Measurements from ENCODE around the gene NRIP2.
A peak's percentile ranks its signal among the peaks of the same experiment; 100 is the strongest.

The NRIP2 gene

DNA sequence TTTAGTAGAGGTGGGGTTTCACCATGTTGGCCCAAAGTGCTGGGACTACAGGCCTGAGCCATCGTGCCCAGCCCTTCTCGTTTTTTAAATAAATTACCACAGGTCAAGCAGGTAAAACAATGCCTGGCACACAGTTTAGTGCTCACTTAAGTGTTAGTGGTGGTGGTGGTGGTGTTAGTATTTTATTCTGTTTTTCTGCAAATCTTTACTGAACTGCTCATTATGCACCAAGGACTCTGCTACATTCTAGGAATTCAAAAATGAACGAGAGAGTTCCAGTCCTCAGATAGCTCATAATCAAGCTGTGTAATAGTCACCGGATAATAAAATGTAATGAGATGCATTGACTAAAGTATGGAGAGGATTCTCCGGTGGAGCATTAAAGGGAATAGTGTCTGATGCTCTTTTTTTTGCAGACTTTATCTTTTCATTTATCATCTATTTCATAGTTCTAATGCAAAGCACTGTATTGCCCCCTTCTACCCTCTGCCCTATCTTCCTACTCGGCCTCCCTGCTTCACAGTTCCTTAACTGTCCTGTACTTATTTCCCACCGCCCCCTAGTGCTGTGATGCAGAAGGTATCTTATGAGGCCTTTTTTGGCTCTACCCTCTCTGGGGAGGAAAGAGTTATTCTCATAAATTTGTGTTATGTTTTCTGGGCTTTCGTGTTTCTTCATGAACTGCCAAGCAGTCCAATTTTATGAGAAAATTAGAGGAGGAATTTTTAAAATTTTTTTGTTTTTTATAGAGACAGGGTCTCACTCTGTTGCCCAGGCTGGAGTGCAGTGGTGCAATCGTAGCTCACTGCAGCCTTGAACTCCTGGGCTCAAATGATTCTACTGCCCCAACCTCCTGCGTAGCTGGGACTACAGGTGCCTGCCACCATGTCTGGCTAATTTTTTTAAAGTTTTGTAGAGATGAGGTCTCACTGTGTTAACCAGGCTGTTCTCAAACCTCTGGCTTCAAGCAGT, 21.3 kb downstream of the NRIP2 start:
- peaks cover 25% of the 10 kb centered on the region for H3K4me1 Mint-ChIP-seq
- H3K27me3 Mint-ChIP-seq, result no peaks in the 10 kb centered on the region
- DNase-seq (ENCODE audit: low spot score in 2 of 2), result no peak
- H3K9me3 Mint-ChIP-seq, result no peaks in the 10 kb centered on the region
- H3K36me3 Mint-ChIP-seq (ENCODE audit: insufficient read depth), result peaks cover 28% of the 10 kb centered on the region
- peak overlapping the region; percentile 99 for H3K27ac Mint-ChIP-seq (ENCODE audit: low read depth)
- peak overlapping the region; percentile 97 for H3K4me3 Mint-ChIP-seq
- no peak for ATAC-seq (replicated peaks; ENCODE audit: extremely low read depth, poor library complexity, severe bottlenecking)

DNA sequence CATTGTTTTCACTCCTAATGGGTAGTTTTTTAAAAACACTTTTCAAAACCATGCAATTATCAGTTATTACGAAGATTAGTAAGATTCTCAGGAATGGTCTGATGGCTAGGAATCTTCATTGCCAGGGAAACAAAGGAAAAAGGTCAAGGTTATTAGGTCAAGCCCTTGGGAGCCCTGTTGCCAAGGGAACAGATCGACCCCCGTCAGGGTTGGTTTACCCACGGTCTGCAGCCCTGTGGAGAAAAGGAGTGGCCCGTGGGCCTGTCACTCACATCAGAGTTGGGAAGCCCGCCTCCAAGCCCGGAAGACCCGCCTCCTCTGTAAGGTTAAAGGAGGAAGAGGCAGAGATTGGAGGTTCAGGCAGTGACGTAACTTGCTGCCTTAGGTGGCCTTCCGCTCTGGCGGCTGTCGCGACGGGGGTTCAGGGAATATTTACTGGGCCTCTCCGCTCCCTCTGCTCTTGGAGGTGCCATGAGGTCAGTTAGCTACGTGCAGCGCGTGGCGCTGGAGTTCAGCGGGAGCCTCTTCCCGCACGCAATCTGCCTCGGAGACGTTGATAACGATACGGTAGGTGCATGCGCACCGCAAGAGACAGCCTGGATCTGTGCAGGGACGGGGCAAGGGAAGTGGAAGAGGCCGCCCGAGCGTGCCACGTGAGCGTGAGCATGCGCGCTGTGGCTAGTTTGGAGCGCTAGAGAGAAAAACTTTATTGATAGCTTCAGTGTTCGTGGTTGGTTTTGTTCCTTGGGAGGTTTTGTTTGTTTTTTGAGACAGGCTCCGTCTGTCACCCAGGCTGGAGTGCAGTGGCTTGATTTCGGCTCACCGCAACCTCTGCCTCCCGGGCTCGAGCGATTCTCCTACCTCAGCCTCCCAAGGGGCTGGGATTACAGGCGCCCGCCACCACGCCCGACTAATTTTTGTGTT, 22.3 kb downstream of the NRIP2 start, which contains the start of gene ITFG2:
ITFG2 (plus strand) TSS at position 379 of the 924 bp plus-strand sequence; CDS start at position 472, 93 bp downstream.
- H3K27me3 Mint-ChIP-seq, result no peaks in the 10 kb centered on the region
- H3K27ac Mint-ChIP-seq (ENCODE audit: low read depth), result peak within 1 kb of the TSS; percentile 99
- no peaks in the 10 kb centered on the region for H3K9me3 Mint-ChIP-seq
- peak; percentile 93 for ATAC-seq (replicated peaks; ENCODE audit: extremely low read depth, poor library complexity, severe bottlenecking)
- peak within 1 kb of the TSS; percentile 97 for H3K4me3 Mint-ChIP-seq
- H3K36me3 Mint-ChIP-seq (ENCODE audit: insufficient read depth), result peaks cover 20% of the 10 kb centered on the region
- peak; percentile 90 to 93 for DNase-seq (ENCODE audit: low spot score in 2 of 2)
- peaks cover 25% of the 10 kb centered on the region for H3K4me1 Mint-ChIP-seq

DNA sequence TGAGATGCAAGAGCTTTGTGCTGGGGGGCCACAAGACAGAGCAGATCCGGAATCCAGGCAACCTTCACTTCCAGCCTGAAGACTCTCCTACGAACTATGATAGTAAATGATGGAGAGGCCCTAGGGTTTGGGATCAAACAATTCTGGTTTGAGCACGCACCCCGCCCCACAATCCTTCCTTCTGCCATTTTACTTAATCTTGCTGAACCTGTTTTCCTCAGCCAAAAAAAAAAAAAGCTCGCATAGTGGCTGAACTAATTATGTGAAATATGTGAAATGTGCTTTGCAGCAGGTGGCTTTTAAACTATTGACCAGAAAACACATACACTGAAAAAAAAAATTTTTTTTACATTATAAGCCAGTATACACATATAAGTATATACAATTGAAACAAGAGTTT, 23.0 kb downstream of the NRIP2 start:
- Mint-ChIP-seq H3K27ac (ENCODE audit: low read depth) (peak overlapping the region; percentile 99), H3K4me3 (peak overlapping the region; percentile 97), H3K27me3 (no peaks in the 10 kb centered on the region), H3K9me3 (no peaks in the 10 kb centered on the region), H3K36me3 (ENCODE audit: insufficient read depth) (peaks cover 17% of the 10 kb centered on the region), H3K4me1 (peaks cover 25% of the 10 kb centered on the region)
- ATAC-seq (replicated peaks; ENCODE audit: extremely low read depth, poor library complexity, severe bottlenecking) (no peak), DNase-seq (ENCODE audit: low spot score in 2 of 2) (no peak)

DNA sequence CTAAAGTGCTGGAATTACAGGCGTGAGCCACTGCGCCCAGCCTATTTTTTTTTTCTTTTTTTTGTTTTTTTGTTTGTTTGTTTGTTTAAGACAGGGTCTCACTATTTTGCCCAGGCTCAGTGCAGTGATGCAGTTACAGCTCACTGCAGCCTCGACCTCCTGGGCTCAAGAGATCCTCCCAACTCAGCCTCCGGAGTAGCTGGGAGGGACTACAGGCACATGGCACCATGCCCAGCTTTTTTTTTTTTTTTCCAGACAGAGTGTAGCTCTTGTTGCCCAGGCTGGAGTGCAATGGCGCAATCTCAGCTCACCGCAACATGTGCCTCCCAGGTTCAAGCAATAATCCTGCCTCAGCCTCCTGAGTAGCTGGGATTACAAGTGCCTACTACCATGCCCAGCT, 28.1 kb downstream of the NRIP2 start:
- ATAC-seq (replicated peaks; ENCODE audit: extremely low read depth, poor library complexity, severe bottlenecking), result no peak
- Mint-ChIP-seq H3K36me3 (ENCODE audit: insufficient read depth) (peaks cover 10% of the 10 kb centered on the region), H3K27ac (ENCODE audit: low read depth) (no peak overlapping the region)

DNA sequence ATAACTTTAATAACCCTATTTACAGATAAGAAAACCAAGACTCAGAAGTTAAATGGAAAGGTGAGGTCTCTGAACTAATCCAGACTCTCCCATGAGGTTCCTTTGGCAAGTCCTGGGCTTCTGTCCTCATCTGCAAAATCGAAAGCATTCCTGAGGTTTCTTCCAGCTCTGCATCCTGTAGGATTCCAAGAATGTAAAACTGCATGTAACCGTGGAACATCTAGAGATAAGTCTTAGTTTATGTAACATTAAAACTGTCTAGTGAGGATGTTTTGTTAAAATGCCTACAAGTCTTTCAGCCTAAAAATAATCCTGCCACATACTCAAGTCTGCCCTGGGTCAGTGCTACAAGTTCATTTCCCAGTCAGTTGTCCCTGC, 29.7 kb downstream of the NRIP2 start:
- Mint-ChIP-seq H3K4me1 (no peaks in the 10 kb centered on the region), H3K36me3 (ENCODE audit: insufficient read depth) (peaks cover 22% of the 10 kb centered on the region), H3K4me3 (no peak overlapping the region), H3K27ac (ENCODE audit: low read depth) (no peak overlapping the region), H3K9me3 (no peaks in the 10 kb centered on the region), H3K27me3 (no peaks in the 10 kb centered on the region)
- ATAC-seq (replicated peaks; ENCODE audit: extremely low read depth, poor library complexity, severe bottlenecking) (no peak), DNase-seq (ENCODE audit: low spot score in 2 of 2) (no peak)

More for the DNA sequence above, 28.1 kb downstream of the NRIP2 start:
- Mint-ChIP-seq H3K27me3 (no peaks in the 10 kb centered on the region), H3K4me3 (no peak overlapping the region), H3K4me1 (no peaks in the 10 kb centered on the region), H3K9me3 (no peaks in the 10 kb centered on the region)
- DNase-seq (ENCODE audit: low spot score in 2 of 2), result no peak

GRCh38 chr12:2804393-2805142, 30.3 kb downstream of the NRIP2 start:
- no peaks in the 10 kb centered on the region for H3K9me3 Mint-ChIP-seq
- ATAC-seq (replicated peaks; ENCODE audit: extremely low read depth, poor library complexity, severe bottlenecking) (no peak), DNase-seq (ENCODE audit: low spot score in 2 of 2) (no peak)
- H3K4me3 Mint-ChIP-seq, result no peak overlapping the region
- peaks cover 27% of the 10 kb centered on the region for H3K36me3 Mint-ChIP-seq (ENCODE audit: insufficient read depth)
- H3K27me3 Mint-ChIP-seq, result no peaks in the 10 kb centered on the region
- H3K27ac Mint-ChIP-seq (ENCODE audit: low read depth), result no peak overlapping the region
- no peaks in the 10 kb centered on the region for H3K4me1 Mint-ChIP-seq

- Mint-ChIP-seq H3K27me3 (no peaks in the 10 kb centered on the region), H3K4me1 (no peaks in the 10 kb centered on the region), H3K9me3 (no peaks in the 10 kb centered on the region), H3K27ac (ENCODE audit: low read depth) (no peak overlapping the region), H3K4me3 (no peak overlapping the region), H3K36me3 (ENCODE audit: insufficient read depth) (peaks cover 30% of the 10 kb centered on the region)
- ATAC-seq (replicated peaks; ENCODE audit: extremely low read depth, poor library complexity, severe bottlenecking) (no peak), DNase-seq (ENCODE audit: low spot score in 2 of 2) (no peak)
These were observed 31.0 kb downstream of the NRIP2 start for GRCh38 chr12:2803635-2804392.

- H3K36me3 Mint-ChIP-seq (ENCODE audit: insufficient read depth), result peaks cover 37% of the 10 kb centered on the region
- H3K27me3 Mint-ChIP-seq, result no peaks in the 10 kb centered on the region
- DNase-seq (ENCODE audit: low spot score in 2 of 2) (no peak), ATAC-seq (replicated peaks; ENCODE audit: extremely low read depth, poor library complexity, severe bottlenecking) (no peak)
- H3K27ac Mint-ChIP-seq (ENCODE audit: low read depth), result peak overlapping the region; percentile 76
- peaks cover 6% of the 10 kb centered on the region for H3K4me1 Mint-ChIP-seq
- H3K4me3 Mint-ChIP-seq, result no peak overlapping the region
- H3K9me3 Mint-ChIP-seq, result no peaks in the 10 kb centered on the region
These were observed 33.6 kb downstream of the NRIP2 start for GRCh38 chr12:2801044-2801783.

DNA sequence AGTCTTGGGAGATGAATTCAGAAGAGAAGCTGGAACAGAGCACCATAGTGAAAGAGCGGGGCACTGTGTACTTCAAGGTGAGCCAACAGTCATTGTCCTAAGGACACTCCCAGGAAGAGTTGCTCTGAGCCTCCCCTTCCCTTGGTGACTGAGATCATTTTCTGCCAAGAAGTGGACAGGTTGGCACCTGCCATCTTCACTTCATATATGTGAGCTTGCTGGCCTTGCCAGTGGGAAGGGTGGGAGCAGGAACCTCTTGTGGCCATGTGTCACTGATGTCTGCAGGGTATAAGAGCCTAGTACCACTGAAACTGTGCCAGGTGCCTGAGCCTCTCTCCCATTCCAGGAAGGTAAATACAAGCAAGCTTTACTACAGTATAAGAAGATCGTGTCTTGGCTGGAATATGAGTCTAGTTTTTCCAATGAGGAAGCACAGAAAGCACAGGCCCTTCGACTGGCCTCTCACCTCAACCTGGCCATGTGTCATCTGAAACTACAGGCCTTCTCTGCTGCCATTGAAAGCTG, 34.7 kb downstream of the NRIP2 start:
- Mint-ChIP-seq H3K4me3 (no peak overlapping the region), H3K27ac (ENCODE audit: low read depth) (peak overlapping the region; percentile 76), H3K9me3 (no peaks in the 10 kb centered on the region), H3K36me3 (ENCODE audit: insufficient read depth) (peaks cover 40% of the 10 kb centered on the region), H3K27me3 (no peaks in the 10 kb centered on the region), H3K4me1 (peaks cover 9% of the 10 kb centered on the region)
- ATAC-seq (replicated peaks; ENCODE audit: extremely low read depth, poor library complexity, severe bottlenecking), result no peak
- no peak for DNase-seq (ENCODE audit: low spot score in 2 of 2)

GRCh38 chr12:2797721-2798418, 37.0 kb downstream of the NRIP2 start:
- ATAC-seq (replicated peaks; ENCODE audit: extremely low read depth, poor library complexity, severe bottlenecking) (no peak), DNase-seq (ENCODE audit: low spot score in 2 of 2) (no peak)
- H3K27ac Mint-ChIP-seq (ENCODE audit: low read depth), result no peak overlapping the region
- H3K9me3 Mint-ChIP-seq, result no peaks in the 10 kb centered on the region
- H3K36me3 Mint-ChIP-seq (ENCODE audit: insufficient read depth), result peaks cover 41% of the 10 kb centered on the region
- H3K27me3 Mint-ChIP-seq, result no peaks in the 10 kb centered on the region
- peaks cover 9% of the 10 kb centered on the region for H3K4me1 Mint-ChIP-seq
- H3K4me3 Mint-ChIP-seq, result peak overlapping the region; percentile 91
